GM23338 (cell line): Measurements from ENCODE around the gene PLK2. TPM values are rescaled to one million over a fixed set of nuclear protein-coding genes. Genes with fewer than 3 reads are reported as not detected.

ENCODE experiments used
- ATAC-seq: fragments of 200-7000 bp; cut with Tn5 transposase; 3 replicates; pipeline ENCODE4 v1.9.1; 2020
- DNase-seq: peaks from one replicate; pipeline ENCODE4 v3.0.0-alpha.2; 2015; ENCODE audit warnings: low spot score
- H2AFZ ChIP-seq: fragments of 200-600 bp; sonication (generic); 2 replicates; pipeline ENCODE4 v1.8.0; 2016; ENCODE audit warnings: antibody characterized with exemption, mild to moderate bottlenecking, moderate library complexity
- H3F3A ChIP-seq: fragments of 200-600 bp; sonication (generic); replicated peaks from 2 replicates; pipeline ENCODE4 v1.8.0; 2017; ENCODE audit warnings: antibody characterized with exemption, mixed run types, low read depth
- H3K27ac ChIP-seq: fragments of 200-600 bp; sonication (generic); 2 replicates; pipeline ENCODE4 v1.6.1; 2016; ENCODE audit warnings: low read depth
- H3K27me3 ChIP-seq: fragments of 200-600 bp; sonication (generic); 2 replicates; pipeline ENCODE4 v1.8.0; 2016; ENCODE audit warnings: mild to moderate bottlenecking, mixed run types, moderate library complexity; ENCODE audit not compliant: insufficient read depth
- H3K36me3 ChIP-seq: fragments of 200-600 bp; sonication (generic); 2 replicates; pipeline ENCODE4 v1.8.0; 2016; ENCODE audit warnings: mild to moderate bottlenecking; ENCODE audit not compliant: insufficient read depth
- H3K4me1 ChIP-seq: fragments of 200-600 bp; sonication (generic); 2 replicates; pipeline ENCODE4 v1.8.0; 2016; ENCODE audit warnings: mild to moderate bottlenecking, moderate library complexity; ENCODE audit not compliant: insufficient read depth
- H3K4me2 ChIP-seq: fragments of 200-600 bp; sonication (generic); 2 replicates; pipeline ENCODE4 v1.7.1; 2017; ENCODE audit warnings: mixed run types
- H3K4me3 ChIP-seq: fragments of 200-600 bp; sonication (generic); 2 replicates; pipeline ENCODE4 v1.6.1; 2016; ENCODE audit warnings: mixed run types
- H3K79me2 ChIP-seq: fragments of 200-600 bp; sonication (generic); replicated peaks from 2 replicates; pipeline ENCODE4 v1.8.0; 2017; ENCODE audit warnings: mild to moderate bottlenecking; ENCODE audit not compliant: insufficient read depth
- H3K9me2 ChIP-seq: fragments of 200-600 bp; sonication (generic); 2 replicates; pipeline ENCODE4 v1.8.0; 2017; ENCODE audit not compliant: insufficient read depth
- H4K20me1 ChIP-seq: fragments of 200-600 bp; sonication (generic); replicated peaks from 2 replicates; pipeline ENCODE4 v1.8.0; 2017; ENCODE audit warnings: mild to moderate bottlenecking; ENCODE audit not compliant: insufficient read depth
- H3K27ac Mint-ChIP-seq: 2 replicates; pipeline ENCODE4 v1.8.0; 2020; ENCODE audit warnings: inconsistent platforms, mild to moderate bottlenecking, moderate library complexity, mixed read lengths
- H3K27me3 Mint-ChIP-seq: 3 replicates; pipeline ENCODE4 v1.8.0; 2022; ENCODE audit warnings: low read depth, mild to moderate bottlenecking, moderate library complexity, mixed read lengths, inconsistent platforms; ENCODE audit not compliant: insufficient read depth, poor library complexity
- H3K36me3 Mint-ChIP-seq: 3 replicates; pipeline ENCODE4 v1.8.0; 2021; ENCODE audit warnings: low read depth, mild to moderate bottlenecking, inconsistent platforms, moderate library complexity, mixed read lengths
- H3K4me1 Mint-ChIP-seq: 3 replicates; pipeline ENCODE4 v1.8.0; 2020; ENCODE audit warnings: mild to moderate bottlenecking, inconsistent platforms, mixed read lengths
- H3K4me3 Mint-ChIP-seq: 3 replicates; pipeline ENCODE4 v1.8.0; 2021; ENCODE audit warnings: moderate library complexity, mild to moderate bottlenecking, inconsistent platforms, mixed read lengths
- H3K9me3 Mint-ChIP-seq: 3 replicates; pipeline ENCODE4 v1.8.0; 2020; ENCODE audit warnings: moderate library complexity, mild to moderate bottlenecking, inconsistent platforms, mixed read lengths
- CREB1 ChIP-seq: fragments of 250-450 bp; sonication (Bioruptor Pico); IDR thresholded peaks from 2 replicates; pipeline ENCODE4 v1.5.0; 2020; ENCODE audit warnings: low read depth, mild to moderate bottlenecking, moderate library complexity
- CTCF ChIP-seq, 2 experiments: fragments of 200-600 bp in 1 of 2; sonication (generic) in 1 of 2; conservative IDR thresholded peaks; 2 replicates each; pipeline versions ENCODE4 v1.5.1 to v1.6.1; 2016 to 2017; ENCODE audit warnings: antibody characterized with exemption in 2 of 2, low read depth in 2 of 2, mild to moderate bottlenecking in 2 of 2, moderate library complexity in 1 of 2
- ETS1 ChIP-seq: IDR thresholded peaks from 2 replicates; pipeline ENCODE4 v1.6.1; 2016; ENCODE audit warnings: antibody characterized with exemption
- EZH2 ChIP-seq: fragments of 200-600 bp; sonication (generic); IDR thresholded peaks from one replicate; pipeline ENCODE4 v1.8.0; 2017; ENCODE audit warnings: antibody characterized with exemption, mild to moderate bottlenecking, low read depth; ENCODE audit not compliant: unreplicated experiment
- EZH2phosphoT487 ChIP-seq: fragments of 200-600 bp; sonication (generic); IDR thresholded peaks from one replicate; pipeline ENCODE4 v1.8.1; 2018; ENCODE audit warnings: antibody characterized with exemption; ENCODE audit not compliant: unreplicated experiment
- JUNB ChIP-seq: IDR thresholded peaks from one replicate; pipeline ENCODE4 v1.6.1; 2016; ENCODE audit warnings: antibody characterized with exemption; ENCODE audit not compliant: unreplicated experiment
- REST ChIP-seq: IDR thresholded peaks from one replicate; pipeline ENCODE4 v1.6.1; 2018; ENCODE audit warnings: antibody characterized with exemption; ENCODE audit not compliant: unreplicated experiment
- STAT1 ChIP-seq: IDR thresholded peaks from one replicate; pipeline ENCODE4 v1.6.1; 2016; ENCODE audit warnings: antibody characterized with exemption; ENCODE audit not compliant: unreplicated experiment
- ZNF114 ChIP-seq: fragments of 250-450 bp; sonication (Bioruptor Pico); IDR thresholded peaks from 2 replicates; pipeline ENCODE4 v1.5.0; 2020; ENCODE audit warnings: mild to moderate bottlenecking, moderate library complexity
- ZNF331 ChIP-seq: fragments of 250-450 bp; sonication (Bioruptor Pico); IDR thresholded peaks from 2 replicates; pipeline ENCODE4 v1.5.0; 2020; ENCODE audit warnings: low read depth, mild to moderate bottlenecking, moderate library complexity
- ZNF462 ChIP-seq: fragments of 250-450 bp; sonication (Bioruptor Pico); IDR thresholded peaks from 2 replicates; pipeline ENCODE4 v1.5.0; 2020; ENCODE audit warnings: mild to moderate bottlenecking, moderate library complexity
- polyA plus RNA-seq: library from polyadenylated mRNA; unstranded; fragments of >200 nt; fragmentation: Nextera tagmentation; extraction: Ambion mirVana; gene quantifications from 2 replicates; pipeline ENCODE4 v1.2.1, GENCODE V29; 2016
- total RNA-seq: library from RNA; depleted of rRNA; stranded (reverse); fragments of >200 nt; shearing (Covaris generic); gene quantifications from 2 replicates; pipeline ENCODE4 v1.2.3, GENCODE V29; 2014

The PLK2 gene
- total and polyA plus RNA-seq, 2 experiments from 2014 or later = 13.5 to 30.0 TPM

- TF ChIP-seq ZNF462 (CRISPR knock-in tag) (no peak), ETS1 (no peak), STAT1 (no peak), EZH2phosphoT487 (no peak)
Measured at GRCh38 chr5:58455066-58455465, 4.8 kb downstream of the PLK2 start (continued).

GRCh38 chr5:58454025-58454424, 5.9 kb downstream of the PLK2 start:
- Histone ChIP-seq H2AFZ (no peak overlapping the region), H3K4me1 (peaks cover 7% of the 10 kb centered on the region; the same call in 1 of the 2 replicates), H3K9me2 (no peaks in the 10 kb centered on the region), H3K36me3 (peaks cover 47% of the 10 kb centered on the region), H3K27me3 (peaks cover 5% of the 10 kb centered on the region), H3K79me2 (peaks cover 7% of the 10 kb centered on the region; the same call in 1 of the 2 replicates), H3K4me2 (no peak overlapping the region), H3K4me3 (no peak overlapping the region), H3K27ac (no peak overlapping the region), H3F3A (no peaks in the 10 kb centered on the region), H4K20me1 (no peaks in the 10 kb centered on the region; the same call in 1 of the 2 replicates)
- no peak overlapping the region for H3K4me3 Mint-ChIP-seq
- no peak for TF ChIP-seq ZNF114 (CRISPR knock-in tag)
- TF ChIP-seq REST = no peak
- TF ChIP-seq EZH2phosphoT487 = no peak
- no peak for TF ChIP-seq EZH2
- no peak for TF ChIP-seq STAT1
- no peak for TF ChIP-seq ZNF331 (CRISPR knock-in tag)
- TF ChIP-seq JUNB = no peak
- no peak for TF ChIP-seq CTCF (conservative IDR thresholded peaks at IDR 0.05; ENCODE audit: low read depth in 2 of 2)
- no peak for TF ChIP-seq ETS1
- no peak for TF ChIP-seq CREB1
- H3K27me3 Mint-ChIP-seq = peaks cover 4% of the 10 kb centered on the region
- ATAC-seq (no peak), DNase-seq (no peak)
- H3K36me3 Mint-ChIP-seq = peaks cover 52% of the 10 kb centered on the region
- peaks cover 10% of the 10 kb centered on the region for H3K4me1 Mint-ChIP-seq
- no peak overlapping the region for H3K27ac Mint-ChIP-seq
- H3K9me3 Mint-ChIP-seq = no peaks in the 10 kb centered on the region
